ENCODE measurements around the gene OTOP2. TPM values are rescaled to one million over a fixed set of nuclear protein-coding genes. Genes with fewer than 3 reads are reported as not detected.

The OTOP2 gene
- total RNA-seq (2014; rRNA removed; shearing (Covaris generic)) = not detected in 2 replicates
- not detected in 2 replicates for total RNA-seq (2022)
- Bru-seq, nascent RNA = percentile 16 among the genes with signal in this experiment
- BruChase-seq, experiment 1, labeled RNA remaining after a 6-hour chase = not detected
- not detected for BruChase-seq, experiment 2, labeled RNA remaining after a 2-hour chase
- long read RNA-seq = 0 reads

GRCh38 chr17:74924250-74924948 lies at the start of gene OTOP2:
TSS of gene OTOP2 (plus strand) at chr17:74924273. CDS start at chr17:74924633, 360 bp downstream.
- ChIA-PET POLR2A (interaction anchor here (0.6 kb wide), 1 partner anchor 20 kb away, joined by 3 read pairs; no protein-coding TSS in a partner anchor), CTCF (ENCODE audit: unreplicated experiment) (interaction anchor here (1.0 kb wide), 1 partner anchor 33 kb away, joined by 3 read pairs; no protein-coding TSS in a partner anchor)
- TF ChIP-seq EZH2phosphoT487 (IDR thresholded peaks at IDR 0.05; ENCODE audit: borderline replicate concordance, low read depth, low read length) (no peak), CTCF (conservative IDR thresholded peaks at IDR 0.05; ENCODE audit: low read length) (no peak)
- no TSS peak for BruUV-seq (replicated peaks)
- Histone ChIP-seq H3K4me2 (ENCODE audit: low read length) (no peak within 1 kb of the TSS), H4K20me1 (ENCODE audit: insufficient read depth, low read length) (no peaks in the 10 kb centered on the region), H3K4me1 (ENCODE audit: insufficient read depth, low read length, poor library complexity, severe bottlenecking) (no peaks in the 10 kb centered on the region), H3K9me3 (ENCODE audit: low read length) (no peaks in the 10 kb centered on the region), H3K27ac (ENCODE audit: low read depth, low read length, poor library complexity, severe bottlenecking) (no peak within 1 kb of the TSS), H2AFZ (ENCODE audit: low read length) (no peak within 1 kb of the TSS), H3K4me3 (ENCODE audit: low read depth, low read length, poor library complexity, severe bottlenecking) (no peak within 1 kb of the TSS), H3K36me3 (ENCODE audit: insufficient read depth, low read length) (no peaks in the 10 kb centered on the region), H3K9me2 (ENCODE audit: insufficient read depth, low read length) (no peaks in the 10 kb centered on the region), H3K79me2 (ENCODE audit: insufficient read depth, low read depth, low read length) (no peaks in the 10 kb centered on the region)
- intact Hi-C loops (cut with micrococcal nuclease; ENCODE audit: unreplicated experiment) = no loop called here
- no peak for DNase-seq (ENCODE audit: low spot score)

- Histone ChIP-seq H4K20me1 (ENCODE audit: insufficient read depth, low read length) (no peaks in the 10 kb centered on the region), H3K36me3 (ENCODE audit: insufficient read depth, low read length) (no peaks in the 10 kb centered on the region), H3K9me3 (ENCODE audit: low read length) (no peaks in the 10 kb centered on the region), H3K79me2 (ENCODE audit: insufficient read depth, low read depth, low read length) (no peaks in the 10 kb centered on the region), H3K4me3 (ENCODE audit: low read depth, low read length, poor library complexity, severe bottlenecking) (no peak overlapping the region), H3K9me2 (ENCODE audit: insufficient read depth, low read length) (no peaks in the 10 kb centered on the region), H2AFZ (ENCODE audit: low read length) (peak overlapping the region; percentile 69; the same call in 1 of the 2 replicates), H3K27ac (ENCODE audit: low read depth, low read length, poor library complexity, severe bottlenecking) (no peak overlapping the region), H3K4me1 (ENCODE audit: insufficient read depth, low read length, poor library complexity, severe bottlenecking) (peaks cover 24% of the 10 kb centered on the region), H3K4me2 (ENCODE audit: low read length) (peak overlapping the region; percentile 93)
- ChIA-PET CTCF (ENCODE audit: unreplicated experiment) (interaction anchor here (0.6 kb wide), 1 partner anchor 86 kb away, joined by 4 read pairs; no protein-coding TSS in a partner anchor), POLR2A (interaction anchor here (0.7 to 2.5 kb wide), 8 partner anchors 9 to 184 kb away, joined by 3 to 9 read pairs (median 4); no protein-coding TSS in a partner anchor)
- intact Hi-C loops (cut with micrococcal nuclease; ENCODE audit: unreplicated experiment) = no loop called here
- TF ChIP-seq CTCF (conservative IDR thresholded peaks at IDR 0.05; ENCODE audit: low read length) (no peak), EZH2phosphoT487 (IDR thresholded peaks at IDR 0.05; ENCODE audit: borderline replicate concordance, low read depth, low read length) (no peak)
- DNase-seq (ENCODE audit: low spot score) = no peak
- no TSS peak for BruUV-seq (replicated peaks)
These were observed 49.4 kb upstream of the OTOP2 start for GRCh38 chr17:74874615-74875037.
